PC-3 (cell line): ENCODE measurements around the gene EIF3F. TPM values are rescaled to one million over a fixed set of nuclear protein-coding genes. Genes with fewer than 3 reads are reported as not detected.

Experiments
- ATAC-seq: fragments of 200-7000 bp; cut with Tn5 transposase; 2 replicates; pipeline ENCODE4 v1.9.1; 2020; ENCODE audit warnings: mild to moderate bottlenecking, moderate library complexity
- BruUV-seq: library from RNA; stranded (reverse); fragments of 400-500 nt; replicated peaks from 2 replicates; lab custom pipeline; 2021; lab: Mats Ljungman, UMichigan
- CTCF ChIA-PET: fragments of 300-600 bp; sonication (Branson Sonifier 250); formaldehyde crosslinking; loops from one replicate; lab custom pipeline; 2022; ENCODE audit warnings: antibody characterized with exemption; lab: Charles Lee
- POLR2A ChIA-PET: fragments of 300-600 bp; sonication (Branson Sonifier 250); formaldehyde crosslinking; loops from one replicate; lab custom pipeline; 2022; ENCODE audit warnings: antibody characterized with exemption; ENCODE audit not compliant: unreplicated experiment; lab: Charles Lee
- DNase-seq: peaks from one replicate; pipeline ENCODE4 v3.0.0-alpha.2; 2015
- H2AFZ ChIP-seq: fragments of 300-600 bp; sonication (generic); 2 replicates; pipeline ENCODE4 v1.6.0; 2016; ENCODE audit warnings: antibody characterized with exemption, low read length
- H3F3A ChIP-seq: fragments of 300-600 bp; sonication (generic); one replicate; pipeline ENCODE4 v1.6.0; 2017; ENCODE audit warnings: antibody characterized with exemption, low read length, control low read depth, mild to moderate bottlenecking; ENCODE audit not compliant: unreplicated experiment
- H3K27ac ChIP-seq: fragments of 300-600 bp; sonication (generic); 2 replicates; pipeline ENCODE4 v1.5.1; 2016; ENCODE audit warnings: mild to moderate bottlenecking, low read length
- H3K27me3 ChIP-seq: fragments of 300-600 bp; sonication (generic); 2 replicates; pipeline ENCODE4 v1.6.1; 2016; ENCODE audit warnings: low read length, mixed read lengths
- H3K36me3 ChIP-seq: fragments of 300-600 bp; sonication (generic); 2 replicates; pipeline ENCODE4 v1.6.1; 2016; ENCODE audit warnings: low read depth, mixed run types, low read length, mixed read lengths
- H3K4me1 ChIP-seq: fragments of 300-600 bp; sonication (generic); 2 replicates; pipeline ENCODE4 v1.5.1; 2016; ENCODE audit warnings: low read length; ENCODE audit not compliant: insufficient read depth
- H3K4me2 ChIP-seq: fragments of 300-600 bp; sonication (generic); 2 replicates; pipeline ENCODE4 v1.6.0; 2016; ENCODE audit warnings: low read length
- H3K4me3 ChIP-seq: fragments of 300-600 bp; sonication (generic); 2 replicates; pipeline ENCODE4 v1.5.1; 2016; ENCODE audit warnings: mild to moderate bottlenecking, low read length, mixed read lengths
- H3K79me2 ChIP-seq: fragments of 300-600 bp; sonication (generic); 2 replicates; pipeline ENCODE4 v1.6.1; 2017; ENCODE audit warnings: low read length, mixed read lengths
- H3K9ac ChIP-seq: fragments of 300-600 bp; sonication (generic); 2 replicates; pipeline ENCODE4 v1.6.0; 2016; ENCODE audit warnings: mild to moderate bottlenecking, low read length
- H3K9me2 ChIP-seq: fragments of 300-600 bp; sonication (generic); replicated peaks from 2 replicates; pipeline ENCODE4 v1.6.1; 2016; ENCODE audit warnings: mixed run types, low read length, mixed read lengths
- H3K9me3 ChIP-seq: fragments of 300-600 bp; sonication (generic); 2 replicates; pipeline ENCODE4 v1.6.1; 2016; ENCODE audit warnings: low read length, mixed read lengths
- H4K20me1 ChIP-seq: fragments of 300-600 bp; sonication (generic); 2 replicates; pipeline ENCODE4 v1.6.1; 2016; ENCODE audit warnings: low read length, mixed read lengths
- CTCF ChIP-seq: fragments of 300-600 bp; sonication (generic); conservative IDR thresholded peaks from 2 replicates; pipeline ENCODE4 v1.5.1; 2017; ENCODE audit warnings: antibody characterized with exemption, low read depth, mild to moderate bottlenecking, low read length
- EZH2 ChIP-seq: fragments of 300-600 bp; sonication (generic); IDR thresholded peaks from one replicate; pipeline ENCODE4 v1.6.1; 2017; ENCODE audit warnings: antibody characterized with exemption, mild to moderate bottlenecking, low read length; ENCODE audit not compliant: unreplicated experiment
- EZH2phosphoT487 ChIP-seq: fragments of 300-600 bp; sonication (generic); IDR thresholded peaks from 2 replicates; pipeline ENCODE4 v1.6.1; 2018; ENCODE audit warnings: mild to moderate bottlenecking, antibody characterized with exemption, low read length, borderline replicate concordance
- intact Hi-C: fragments of 100-400 bp; cut with micrococcal nuclease; formaldehyde crosslinking; loops from 2 replicates; pipeline ENCODE4 v1.9.0; 2023
- total RNA-seq: library from RNA; depleted of rRNA; stranded (reverse); fragments of >200 nt; gene quantifications from 2 replicates; pipeline ENCODE4 v1.2.3, GENCODE V29; 2014

Gene EIF3F
- total RNA-seq, 1 experiment from 2014 or later: 227 TPM

GRCh38 chr11:8032122-8032521 lies 45.0 kb downstream of the EIF3F start:
- Histone ChIP-seq H3K4me3 (no peak overlapping the region), H3K27ac (no peak overlapping the region), H3K79me2 (no peaks in the 10 kb centered on the region), H2AFZ (no peak overlapping the region), H3K27me3 (peaks cover 35% of the 10 kb centered on the region), H3K9me2 (no peaks in the 10 kb centered on the region), H3K4me2 (no peak overlapping the region), H3K9me3 (no peaks in the 10 kb centered on the region), H3K4me1 (no peaks in the 10 kb centered on the region), H3K36me3 (no peaks in the 10 kb centered on the region), H4K20me1 (no peaks in the 10 kb centered on the region), H3K9ac (no peak overlapping the region), H3F3A (no peaks in the 10 kb centered on the region)
- no peak for TF ChIP-seq EZH2
- TF ChIP-seq CTCF: no peak
- no peak for TF ChIP-seq EZH2phosphoT487
- DNase-seq (no peak), ATAC-seq (no peak)
- ChIA-PET POLR2A (no interaction called here), CTCF (interaction anchor here (3.8 kb wide), 1 partner anchor 67 kb away, joined by 35 read pairs; no protein-coding TSS in a partner anchor)
- intact Hi-C loops: no loop called here
- no TSS peak for BruUV-seq

- no peaks in the 10 kb centered on the region for H3K9me3 ChIP-seq
- H3K9ac ChIP-seq: no peak overlapping the region
- H3K27ac ChIP-seq: no peak overlapping the region
- 0 out of 2 replicates have a peak overlapping the region, but pooled peaks have one; percentile 44 for H3K4me2 ChIP-seq
- ChIA-PET CTCF (interaction anchor here (0.6 to 3.8 kb wide), 3 partner anchors 26 to 66 kb away, joined by 3 to 35 read pairs (median 4); no protein-coding TSS in a partner anchor), POLR2A (interaction anchor here (0.8 kb wide), 1 partner anchor 157 kb away, joined by 4 read pairs; no protein-coding TSS in a partner anchor)
- H3F3A ChIP-seq: no peaks in the 10 kb centered on the region
- intact Hi-C loops: loop anchor here (1.0 kb wide), 2 partner anchors 38 to 67 kb away; no protein-coding TSS in a partner anchor
- H2AFZ ChIP-seq: 0 out of 2 replicates have a peak overlapping the region, but pooled peaks have one; percentile 34
- peaks cover 39% of the 10 kb centered on the region for H3K27me3 ChIP-seq
- ATAC-seq (no peak), DNase-seq (no peak)
- BruUV-seq: no TSS peak
- TF ChIP-seq EZH2: no peak
- TF ChIP-seq EZH2phosphoT487: no peak
- no peak for TF ChIP-seq CTCF
- H3K36me3 ChIP-seq: no peaks in the 10 kb centered on the region
- no peaks in the 10 kb centered on the region for H3K79me2 ChIP-seq
- H4K20me1 ChIP-seq: no peaks in the 10 kb centered on the region
- no peak overlapping the region for H3K4me3 ChIP-seq
- H3K4me1 ChIP-seq: no peaks in the 10 kb centered on the region
- no peaks in the 10 kb centered on the region for H3K9me2 ChIP-seq
Observed at GRCh38 chr11:8032576-8033304, 45.6 kb downstream of the EIF3F start.
